DOHH2 (cell line): ENCODE results near the gene PLPP6.

Experiments used
- EZH2phosphoT487 ChIP-seq: fragments of 200-600 bp; sonication (generic); IDR thresholded peaks from 2 replicates; pipeline ENCODE4 v1.6.1; 2017; ENCODE audit warnings: borderline replicate concordance, mild to moderate bottlenecking, antibody characterized with exemption, low read length, moderate library complexity, mixed read lengths
- TF ChIP-seq, protein P1 (sequence below): fragments of 200-600 bp; sonication (generic); IDR thresholded peaks from one replicate; pipeline ENCODE4 v1.5.1; 2014; ENCODE audit warnings: antibody characterized with exemption, mild to moderate bottlenecking, low read depth, low read length; ENCODE audit not compliant: poor library complexity, severe bottlenecking

DNA sequence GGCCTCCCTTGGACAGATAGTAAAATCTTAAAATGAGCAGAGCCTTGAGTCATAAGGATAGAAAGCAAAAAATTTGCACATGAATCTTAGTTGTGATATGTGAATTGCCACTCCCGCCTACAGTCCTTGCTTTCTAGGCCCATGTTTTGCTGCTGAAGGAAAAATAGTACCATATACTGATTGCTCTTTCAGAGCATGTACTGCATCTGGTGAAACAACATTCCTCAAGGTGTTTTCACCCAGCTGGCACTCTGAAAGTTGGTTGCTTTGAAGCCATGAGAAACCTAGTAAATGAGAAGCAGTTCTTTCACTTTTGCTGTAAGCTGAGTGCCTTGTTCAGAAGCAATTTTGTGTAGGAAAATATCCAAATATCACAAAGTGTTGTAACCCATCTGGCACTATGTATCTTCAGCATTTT, 27.6 kb downstream of the PLPP6 start:
- TF ChIP-seq, protein P1, sequence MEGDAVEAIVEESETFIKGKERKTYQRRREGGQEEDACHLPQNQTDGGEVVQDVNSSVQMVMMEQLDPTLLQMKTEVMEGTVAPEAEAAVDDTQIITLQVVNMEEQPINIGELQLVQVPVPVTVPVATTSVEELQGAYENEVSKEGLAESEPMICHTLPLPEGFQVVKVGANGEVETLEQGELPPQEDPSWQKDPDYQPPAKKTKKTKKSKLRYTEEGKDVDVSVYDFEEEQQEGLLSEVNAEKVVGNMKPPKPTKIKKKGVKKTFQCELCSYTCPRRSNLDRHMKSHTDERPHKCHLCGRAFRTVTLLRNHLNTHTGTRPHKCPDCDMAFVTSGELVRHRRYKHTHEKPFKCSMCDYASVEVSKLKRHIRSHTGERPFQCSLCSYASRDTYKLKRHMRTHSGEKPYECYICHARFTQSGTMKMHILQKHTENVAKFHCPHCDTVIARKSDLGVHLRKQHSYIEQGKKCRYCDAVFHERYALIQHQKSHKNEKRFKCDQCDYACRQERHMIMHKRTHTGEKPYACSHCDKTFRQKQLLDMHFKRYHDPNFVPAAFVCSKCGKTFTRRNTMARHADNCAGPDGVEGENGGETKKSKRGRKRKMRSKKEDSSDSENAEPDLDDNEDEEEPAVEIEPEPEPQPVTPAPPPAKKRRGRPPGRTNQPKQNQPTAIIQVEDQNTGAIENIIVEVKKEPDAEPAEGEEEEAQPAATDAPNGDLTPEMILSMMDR = no peak
- TF ChIP-seq EZH2phosphoT487 = no peak
